Spleen (tissue), 11 donors: ENCODE results near the gene JAZF1. TPM values are rescaled to one million over a fixed set of nuclear protein-coding genes. Genes with fewer than 3 reads are reported as not detected.

Experiments
- DNase-seq: peaks from one replicate; pipeline ENCODE4 v3.0.0-alpha.2; 2020
- H3K27ac ChIP-seq, 8 donors: fragments of 200-600 bp; sonication (generic) in 7 of 8; 1 replicate in 4 of 8; 2 replicates in 4 of 8; pipeline versions ENCODE4 v1.5.0 to v1.8.0; 2016 to 2021; ENCODE audit warnings: inconsistent platforms in 4 of 8, mild to moderate bottlenecking in 4 of 8, moderate library complexity in 1 of 8
- H3K27me3 ChIP-seq, 7 donors: fragments of 200-600 bp; sonication (generic) in 6 of 7; replicated peaks in 1 of 7; 1 replicate in 4 of 7; 2 replicates in 3 of 7; pipeline versions ENCODE4 v1.5.0 to v1.8.0; 2016 to 2021; ENCODE audit warnings: inconsistent platforms in 3 of 7, mild to moderate bottlenecking in 1 of 7
- H3K36me3 ChIP-seq, 6 donors: fragments of 200-600 bp; sonication (generic) in 5 of 6; 1 replicate in 4 of 6; 2 replicates in 2 of 6; pipeline versions ENCODE4 v1.5.0 to v1.8.0; 2016 to 2021; ENCODE audit warnings: inconsistent platforms in 2 of 6
- H3K4me1 ChIP-seq, 6 donors: fragments of 200-600 bp; sonication (generic) in 5 of 6; 1 replicate in 3 of 6; 2 replicates in 3 of 6; pipeline versions ENCODE4 v1.5.0 to v1.8.0; 2016 to 2021; ENCODE audit warnings: inconsistent platforms in 3 of 6
- H3K4me3 ChIP-seq, 8 donors: fragments of 200-600 bp; sonication (generic) in 7 of 8; 1 replicate in 4 of 8; 2 replicates in 4 of 8; pipeline versions ENCODE4 v1.5.0 to v1.8.0; 2016 to 2021; ENCODE audit warnings: inconsistent platforms in 4 of 8, mild to moderate bottlenecking in 4 of 8, moderate library complexity in 2 of 8
- H3K9me3 ChIP-seq, 8 donors: fragments of 200-600 bp; sonication (generic) in 7 of 8; 1 replicate in 4 of 8; 2 replicates in 4 of 8; pipeline versions ENCODE4 v1.5.0 to v1.8.0; 2016 to 2021; ENCODE audit warnings: inconsistent platforms in 4 of 8
- CTCF ChIP-seq, 11 experiments: fragments of 200-600 bp in 7 of 11; fragments of 450-650 bp in 4 of 11; sonication (generic) in 4 of 11; IDR thresholded peaks in 8 of 11; conservative IDR thresholded peaks in 3 of 11; 1 replicate in 7 of 11; 2 replicates in 4 of 11; pipeline versions ENCODE4 v1.4.0 to v1.8.0; 2016 to 2021; ENCODE audit warnings: antibody characterized with exemption in 11 of 11, inconsistent platforms in 4 of 11, mild to moderate bottlenecking in 1 of 11
- POLR2A ChIP-seq, 3 donors: fragments of 450-650 bp; IDR thresholded peaks; one replicate each; pipeline ENCODE4 v1.5.1; 2017; ENCODE audit warnings: antibody characterized with exemption in 3 of 3, mild to moderate bottlenecking in 1 of 3
- POLR2AphosphoS5 ChIP-seq, 3 donors: sonication (generic); formaldehyde crosslinking; IDR thresholded peaks; one replicate each; pipeline ENCODE4 v1.5.1; 2017; ENCODE audit warnings: antibody characterized with exemption in 3 of 3
- WGBS, 5 donors: extraction: QIAGEN DNeasy Blood & Tissue Kit in 3 of 5; methylation state at CpG; one replicate each; pipeline versions ENCODE4 v1.1.5 to v1.1.7; 2013 to 2018; 5-methylcytosine and 5-hydroxymethylcytosine counted together
- intact Hi-C: fragments of 100-400 bp; cut with DNase I; formaldehyde crosslinking; loops from one replicate; pipeline ENCODE4 v1.15.0; 2023; ENCODE audit warnings: low total_unique reads
- polyA plus RNA-seq, 3 donors: library from polyadenylated mRNA; stranded (reverse); fragments of 200-250 nt; gene quantifications; one replicate each; pipeline ENCODE4 v1.2.1, GENCODE V29; 2013
- total RNA-seq, 7 donors: library from RNA; depleted of rRNA in 3 of 7; stranded (reverse); fragments of >200 nt in 3 of 7; fragmentation: NEBNext Ultra II Directional in 4 of 7; extraction: Animal tissue kit (Norgen Biotek cat#: 25700) in 4 of 7; gene quantifications; one replicate each; pipeline versions ENCODE4 v1.1.0 to v1.2.1, GENCODE V29; 2016 to 2021
- donor health status: healthy with polysubstance abuse.
- donor health status: DM: no; HTN: no; CAD: no; lungs with moderate emphysema.
- donor health status: DM: no; HTN: no; CAD: no.
- donor health status: Bipolar disorder and iron deficiency.
- donor health status: healthy.
- donor health status: DM: no; HTN: no; CAD: no.
- donor health status: DM: yes; HTN: yes; CAD: no.

JAZF1 gene
- total and polyA plus RNA-seq, 10 donors: 13.5 to 33.8 (median 24.7) TPM

- no peaks in the 10 kb centered on the region for H3K36me3 ChIP-seq
- DNase-seq: no peak
- H3K4me3 ChIP-seq: no peak overlapping the region
- no peaks in the 10 kb centered on the region for H3K27me3 ChIP-seq
- H3K9me3 ChIP-seq: no peaks in the 10 kb centered on the region
- TF ChIP-seq POLR2A (IDR thresholded peaks at IDR 0.05): no peak
- TF ChIP-seq CTCF (IDR thresholded peaks at IDR 0.05 in 8 of 11, conservative IDR thresholded peaks at IDR 0.05 in 3 of 11): no peak
- TF ChIP-seq POLR2AphosphoS5 (IDR thresholded peaks at IDR 0.05): no peak
- 58 to 88% (median 83%) methylated on average over 5 of the region's 5 CpGs for WGBS, 5 donors
- peak overlapping the region in 5 of 8 donors; percentile 76 to 91 (median 79) for H3K27ac ChIP-seq
- peaks cover 14 to 99% (median 67%) of the 10 kb centered on the region in 6 donors for H3K4me1 ChIP-seq
- intact Hi-C loops: no loop called here
These were observed 98.5 kb downstream of the JAZF1 start for GRCh38 chr7:28082071-28082470.

DNA sequence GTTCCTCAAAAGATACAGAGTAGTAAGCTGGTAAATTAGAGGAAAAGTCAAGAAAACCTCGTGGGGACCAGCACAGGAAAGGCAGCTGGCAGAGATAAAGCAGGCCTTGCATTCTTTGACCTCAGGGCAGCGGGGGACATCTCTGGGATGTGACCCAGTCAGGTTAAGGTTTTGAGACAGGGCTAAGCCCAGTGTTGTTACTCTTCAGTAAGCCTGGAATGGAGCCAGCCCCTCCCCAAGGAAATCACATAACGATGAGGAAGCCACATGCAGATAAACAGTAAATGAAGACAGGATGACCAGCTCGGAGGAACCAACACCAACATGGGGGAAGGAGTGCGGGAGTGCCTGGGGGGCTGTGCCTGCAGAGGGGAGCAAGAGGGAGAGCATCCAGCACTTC lies 99.6 kb downstream of the JAZF1 start:
- H3K4me1 ChIP-seq: peaks cover 9 to 92% (median 62%) of the 10 kb centered on the region in 6 donors
- peak overlapping the region in 6 of 8 donors; percentile 33 to 91 (median 75) for H3K27ac ChIP-seq
- DNase-seq: no peak
- H3K9me3 ChIP-seq: no peaks in the 10 kb centered on the region
- H3K36me3 ChIP-seq: no peaks in the 10 kb centered on the region
- no peak overlapping the region for H3K4me3 ChIP-seq
- no peak for TF ChIP-seq CTCF (IDR thresholded peaks at IDR 0.05 in 8 of 11, conservative IDR thresholded peaks at IDR 0.05 in 3 of 11)
- no peak for TF ChIP-seq POLR2A (IDR thresholded peaks at IDR 0.05)
- no peak for TF ChIP-seq POLR2AphosphoS5 (IDR thresholded peaks at IDR 0.05)
- H3K27me3 ChIP-seq: no peaks in the 10 kb centered on the region
- WGBS, 5 donors: 15 to 35% (median 27%) methylated on average over 5 of the region's 5 CpGs
- intact Hi-C loops: no loop called here

DNA sequence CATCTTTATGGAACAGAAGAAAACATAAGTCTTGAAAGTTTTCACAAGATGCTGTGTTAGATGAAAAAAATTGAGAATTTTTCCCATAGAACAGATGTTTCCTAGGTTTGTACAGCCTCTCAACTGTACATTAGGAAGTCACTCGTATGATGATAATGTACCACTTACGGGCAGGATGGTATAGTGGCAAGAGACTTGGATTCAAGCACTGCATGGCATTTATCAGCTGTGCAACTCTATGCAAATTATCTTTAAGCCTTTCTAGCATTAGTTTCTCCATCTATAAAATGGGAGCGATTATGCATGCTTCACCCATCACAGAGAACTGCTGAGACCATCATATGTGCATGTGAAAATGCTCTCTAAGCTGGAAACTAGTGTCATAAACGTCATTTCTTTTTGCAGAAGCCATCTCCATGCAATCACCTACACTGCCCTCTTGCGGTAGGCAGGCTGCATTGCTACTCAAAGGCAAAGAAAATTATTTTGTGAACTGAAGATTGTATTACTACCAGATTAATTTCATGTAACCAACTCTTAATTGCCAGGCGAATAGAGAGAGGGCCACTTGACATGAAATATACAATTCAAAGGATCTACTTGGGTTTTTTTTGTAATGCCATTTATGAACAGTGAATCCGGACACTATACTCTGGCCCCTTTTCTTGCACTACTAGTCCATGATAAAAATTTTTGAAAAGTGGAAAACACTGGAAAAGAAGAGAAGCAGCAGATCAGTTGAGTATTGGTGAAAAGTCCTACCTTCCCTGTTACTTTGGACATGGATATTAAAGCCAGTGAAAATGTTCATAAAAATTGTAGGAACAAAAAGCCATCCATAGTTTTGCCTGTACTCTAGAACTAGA lies 102.3 kb downstream of the JAZF1 start:
- TF ChIP-seq POLR2AphosphoS5 (IDR thresholded peaks at IDR 0.05) (peak in 1 of 3 donors; percentile 32), CTCF (IDR thresholded peaks at IDR 0.05 in 8 of 11, conservative IDR thresholded peaks at IDR 0.05 in 3 of 11) (peak; percentile 66 to 95 (median 89)), POLR2A (IDR thresholded peaks at IDR 0.05) (no peak)
- H3K27ac ChIP-seq: peak overlapping the region in 1 of 8 donors; percentile 91
- WGBS, 5 donors: 31 to 36% (median 31%) methylated on average over 7 of the region's 7 CpGs
- no peaks in the 10 kb centered on the region for H3K36me3 ChIP-seq
- no peaks in the 10 kb centered on the region for H3K27me3 ChIP-seq
- H3K9me3 ChIP-seq: no peaks in the 10 kb centered on the region
- intact Hi-C loops: no loop called here
- peaks cover 9 to 71% (median 46%) of the 10 kb centered on the region in 6 donors for H3K4me1 ChIP-seq
- no peak overlapping the region for H3K4me3 ChIP-seq
- DNase-seq: no peak

DNA sequence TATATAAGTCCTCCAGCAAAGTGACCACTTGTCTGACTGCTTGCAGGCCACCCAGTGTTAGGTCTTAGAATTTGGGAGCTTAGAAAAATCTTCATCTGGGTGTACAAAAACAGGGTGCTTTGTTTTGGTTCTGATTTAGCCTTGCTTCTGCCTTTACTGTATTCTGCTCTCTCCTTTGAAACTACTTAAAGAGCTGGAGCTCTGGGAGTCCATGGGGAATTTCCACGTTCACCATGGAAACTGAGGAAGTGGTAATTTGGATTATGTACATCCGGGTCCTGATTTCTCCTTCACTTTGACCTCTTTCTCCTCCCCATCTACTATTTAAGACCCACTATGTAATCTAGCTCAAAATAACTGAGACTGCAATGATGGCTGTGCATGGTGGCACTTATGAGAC lies 103.0 kb downstream of the JAZF1 start:
- no peaks in the 10 kb centered on the region for H3K27me3 ChIP-seq

More for the DNA sequence above, 103.0 kb downstream of the JAZF1 start:
- TF ChIP-seq CTCF (IDR thresholded peaks at IDR 0.05 in 8 of 11, conservative IDR thresholded peaks at IDR 0.05 in 3 of 11) (no peak), POLR2A (IDR thresholded peaks at IDR 0.05) (no peak), POLR2AphosphoS5 (IDR thresholded peaks at IDR 0.05) (no peak)
- DNase-seq: no peak
- peaks cover 9 to 71% (median 42%) of the 10 kb centered on the region in 6 donors for H3K4me1 ChIP-seq
- H3K9me3 ChIP-seq: no peaks in the 10 kb centered on the region
- no peak overlapping the region for H3K4me3 ChIP-seq
- H3K27ac ChIP-seq: no peak overlapping the region
- WGBS, 5 donors: 52 to 69% (median 54%) methylated on average over 2 of the region's 2 CpGs
- H3K36me3 ChIP-seq: no peaks in the 10 kb centered on the region
- intact Hi-C loops: no loop called here
